Measurements from ENCODE around the gene VDAC1. TPM values are rescaled to one million over a fixed set of nuclear protein-coding genes. Genes with fewer than 3 reads are reported as not detected.

Gene VDAC1
- total and polyA plus RNA-seq, 2 experiments from 2014 or later, result 205 to 397 TPM

GRCh38 chr5:133932441-133933168, 72.2 kb downstream of the VDAC1 start:
- DNase-seq (ENCODE audit: low read depth in 1 of 2, low spot score in 1 of 2), result no peak
- no peak overlapping the region for H3K4me3 ChIP-seq
- H3K36me3 ChIP-seq, result no peaks in the 10 kb centered on the region
- no peaks in the 10 kb centered on the region for H3K9me3 ChIP-seq (ENCODE audit: low read depth)
- H3K27ac ChIP-seq, result no peak overlapping the region
- H3K4me1 ChIP-seq (ENCODE audit: low read depth), result no peaks in the 10 kb centered on the region
- no peak for TF ChIP-seq CTCF (IDR thresholded peaks at IDR 0.05; ENCODE audit: low read depth, low read length)
- no peaks in the 10 kb centered on the region for H3K27me3 ChIP-seq

- Histone ChIP-seq H3K36me3 (no peaks in the 10 kb centered on the region), H3K4me3 (no peak overlapping the region), H3K4me1 (ENCODE audit: low read depth) (no peaks in the 10 kb centered on the region), H3K27me3 (no peaks in the 10 kb centered on the region), H3K27ac (no peak overlapping the region), H3K9me3 (ENCODE audit: low read depth) (no peaks in the 10 kb centered on the region)
- no peak for DNase-seq (ENCODE audit: low read depth in 1 of 2, low spot score in 1 of 2)
- TF ChIP-seq CTCF (IDR thresholded peaks at IDR 0.05; ENCODE audit: low read depth, low read length), result no peak
Measured at GRCh38 chr5:133931546-133931945, 73.2 kb downstream of the VDAC1 start.

GRCh38 chr5:133930813-133931090, 74.0 kb downstream of the VDAC1 start:
- Histone ChIP-seq H3K9me3 (ENCODE audit: low read depth) (no peaks in the 10 kb centered on the region), H3K36me3 (no peaks in the 10 kb centered on the region), H3K4me1 (ENCODE audit: low read depth) (no peaks in the 10 kb centered on the region), H3K27ac (no peak overlapping the region), H3K4me3 (no peak overlapping the region), H3K27me3 (no peaks in the 10 kb centered on the region)
- DNase-seq (ENCODE audit: low read depth in 1 of 2, low spot score in 1 of 2), result no peak
- TF ChIP-seq CTCF (IDR thresholded peaks at IDR 0.05; ENCODE audit: low read depth, low read length), result no peak

- peak in 1 of 2 donors; percentile 59 for DNase-seq (ENCODE audit: low read depth in 1 of 2, low spot score in 1 of 2)
- Histone ChIP-seq H3K27ac (no peak overlapping the region), H3K4me3 (no peak overlapping the region), H3K27me3 (no peaks in the 10 kb centered on the region), H3K9me3 (ENCODE audit: low read depth) (no peaks in the 10 kb centered on the region), H3K4me1 (ENCODE audit: low read depth) (no peaks in the 10 kb centered on the region), H3K36me3 (no peaks in the 10 kb centered on the region)
- no peak for TF ChIP-seq CTCF (IDR thresholded peaks at IDR 0.05; ENCODE audit: low read depth, low read length)
Measured at GRCh38 chr5:133930061-133930812, 74.5 kb downstream of the VDAC1 start.

- DNase-seq (ENCODE audit: low read depth in 1 of 2, low spot score in 1 of 2), result no peak
- H3K27ac ChIP-seq, result no peak overlapping the region
- H3K4me1 ChIP-seq (ENCODE audit: low read depth), result no peaks in the 10 kb centered on the region
- no peak for TF ChIP-seq CTCF (IDR thresholded peaks at IDR 0.05; ENCODE audit: low read depth, low read length)
- H3K27me3 ChIP-seq, result no peaks in the 10 kb centered on the region
- H3K9me3 ChIP-seq (ENCODE audit: low read depth), result no peaks in the 10 kb centered on the region
- no peaks in the 10 kb centered on the region for H3K36me3 ChIP-seq
- no peak overlapping the region for H3K4me3 ChIP-seq
Measured at GRCh38 chr5:133928587-133929393, 76.0 kb downstream of the VDAC1 start.
